ENCODE measurements around the gene RAD9B.

GRCh38 chr12:110513842-110514241, 11.7 kb downstream of the RAD9B start:
- TF ChIP-seq EZH2 (IDR thresholded peaks at IDR 0.05; ENCODE audit: insufficient read depth, poor library complexity, severe bottlenecking) (no peak), EZH2phosphoT487 (IDR thresholded peaks at IDR 0.05; ENCODE audit: insufficient read depth, low read depth) (no peak)
